ENCODE results near the gene C2CD4A. TPM values are rescaled to one million over a fixed set of nuclear protein-coding genes. Genes with fewer than 3 reads are reported as not detected.
"Not testable (repeated sequence)": the region's sequence is repeated elsewhere in the genome, so short reads cannot be mapped to it uniquely, and the experiment has no call there.

Gene C2CD4A
- total RNA-seq, 1 donor from 2014 or later, result 0.18 TPM

DNA sequence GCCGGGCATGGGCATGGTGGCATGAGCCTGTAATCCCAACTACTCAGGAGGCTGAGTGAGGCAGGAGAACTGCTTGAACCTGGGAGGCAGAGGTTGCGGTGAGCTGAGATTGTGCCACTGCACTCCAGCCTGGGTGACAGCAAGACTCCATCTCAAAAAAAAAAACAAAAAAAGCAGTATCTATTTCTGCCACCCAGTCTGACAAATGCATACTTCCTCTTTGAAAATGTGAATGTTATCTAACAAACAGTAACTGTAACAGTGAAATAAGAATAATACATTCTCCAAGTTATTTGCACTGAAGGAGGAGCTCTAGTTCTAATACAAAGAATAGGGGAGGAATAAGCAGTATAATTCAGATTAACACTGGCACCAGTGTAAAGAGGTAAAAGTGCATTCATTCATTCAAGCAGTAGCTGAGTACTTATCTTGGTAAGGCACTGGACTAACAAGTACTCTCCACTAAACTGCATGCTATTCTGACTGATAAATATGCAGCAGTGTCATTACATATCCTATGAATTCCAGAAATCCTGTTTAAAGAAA is 19.4 kb upstream of the C2CD4A start:
- H3K4me3 Mint-ChIP-seq (ENCODE audit: unreplicated experiment), result no peak overlapping the region
- H3K27me3 Mint-ChIP-seq (ENCODE audit: unreplicated experiment), result no peaks in the 10 kb centered on the region
- no peak overlapping the region for H3K27ac Mint-ChIP-seq (ENCODE audit: unreplicated experiment)
- peaks cover 23% of the 10 kb centered on the region for H3K4me1 Mint-ChIP-seq (ENCODE audit: unreplicated experiment)
- TF ChIP-seq, protein P1, sequence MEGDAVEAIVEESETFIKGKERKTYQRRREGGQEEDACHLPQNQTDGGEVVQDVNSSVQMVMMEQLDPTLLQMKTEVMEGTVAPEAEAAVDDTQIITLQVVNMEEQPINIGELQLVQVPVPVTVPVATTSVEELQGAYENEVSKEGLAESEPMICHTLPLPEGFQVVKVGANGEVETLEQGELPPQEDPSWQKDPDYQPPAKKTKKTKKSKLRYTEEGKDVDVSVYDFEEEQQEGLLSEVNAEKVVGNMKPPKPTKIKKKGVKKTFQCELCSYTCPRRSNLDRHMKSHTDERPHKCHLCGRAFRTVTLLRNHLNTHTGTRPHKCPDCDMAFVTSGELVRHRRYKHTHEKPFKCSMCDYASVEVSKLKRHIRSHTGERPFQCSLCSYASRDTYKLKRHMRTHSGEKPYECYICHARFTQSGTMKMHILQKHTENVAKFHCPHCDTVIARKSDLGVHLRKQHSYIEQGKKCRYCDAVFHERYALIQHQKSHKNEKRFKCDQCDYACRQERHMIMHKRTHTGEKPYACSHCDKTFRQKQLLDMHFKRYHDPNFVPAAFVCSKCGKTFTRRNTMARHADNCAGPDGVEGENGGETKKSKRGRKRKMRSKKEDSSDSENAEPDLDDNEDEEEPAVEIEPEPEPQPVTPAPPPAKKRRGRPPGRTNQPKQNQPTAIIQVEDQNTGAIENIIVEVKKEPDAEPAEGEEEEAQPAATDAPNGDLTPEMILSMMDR (IDR thresholded peaks at IDR 0.05; ENCODE audit: unreplicated experiment), result no peak
- H3K9me3 Mint-ChIP-seq (ENCODE audit: unreplicated experiment), result no peaks in the 10 kb centered on the region
- H3K36me3 Mint-ChIP-seq (ENCODE audit: low read depth, unreplicated experiment), result peaks cover 3% of the 10 kb centered on the region
- DNase-seq (ENCODE audit: low spot score), result no peak

DNA sequence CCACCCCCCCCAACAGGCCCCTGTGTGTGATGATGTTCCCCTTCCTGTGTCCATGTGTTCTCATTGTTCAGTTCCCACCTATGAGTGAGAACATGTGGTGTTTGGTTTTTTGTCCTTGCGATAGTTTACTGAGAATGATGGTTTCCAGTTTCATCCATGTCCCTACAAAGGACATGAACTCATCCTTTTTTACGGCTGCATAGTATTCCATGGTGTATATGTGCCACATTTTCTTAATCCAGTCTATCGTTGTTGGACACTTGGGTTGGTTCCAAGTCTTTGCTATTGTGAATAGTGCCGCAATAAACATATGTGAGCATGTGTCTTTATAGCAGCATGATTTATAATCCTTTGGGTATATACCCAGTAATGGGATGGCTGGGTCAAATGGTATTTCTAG is 18.5 kb upstream of the C2CD4A start:
- not testable (repeated sequence) for H3K9me3 Mint-ChIP-seq (ENCODE audit: unreplicated experiment); H3K27ac Mint-ChIP-seq (ENCODE audit: unreplicated experiment); DNase-seq (ENCODE audit: low spot score); H3K4me3 Mint-ChIP-seq (ENCODE audit: unreplicated experiment); H3K27me3 Mint-ChIP-seq (ENCODE audit: unreplicated experiment); H3K36me3 Mint-ChIP-seq (ENCODE audit: low read depth, unreplicated experiment)
- peaks cover 26% of the 10 kb centered on the region for H3K4me1 Mint-ChIP-seq (ENCODE audit: unreplicated experiment)

DNA sequence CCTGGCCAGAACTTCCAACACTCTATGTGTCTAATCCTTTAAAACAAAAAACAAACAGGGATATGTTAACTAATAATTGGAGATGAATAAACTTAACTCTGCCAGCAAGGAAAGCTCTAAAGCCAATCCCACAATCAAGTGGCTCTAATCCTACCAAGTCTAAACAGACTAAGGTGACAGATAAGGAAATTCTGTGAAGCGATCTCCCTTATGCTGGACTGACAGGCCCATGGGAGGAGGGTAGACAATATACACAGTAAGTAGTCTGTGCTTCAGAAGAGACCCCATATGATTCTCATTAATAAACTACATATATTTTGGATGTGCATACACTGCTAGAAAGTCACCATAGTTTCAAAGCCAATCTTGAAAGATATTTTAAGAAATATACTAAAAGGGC is 16.7 kb upstream of the C2CD4A start:
- DNase-seq (ENCODE audit: low spot score), result no peak
- Mint-ChIP-seq H3K27me3 (ENCODE audit: unreplicated experiment) (peaks cover 3% of the 10 kb centered on the region), H3K9me3 (ENCODE audit: unreplicated experiment) (no peaks in the 10 kb centered on the region), H3K36me3 (ENCODE audit: low read depth, unreplicated experiment) (peaks cover 3% of the 10 kb centered on the region), H3K4me1 (ENCODE audit: unreplicated experiment) (peaks cover 42% of the 10 kb centered on the region), H3K27ac (ENCODE audit: unreplicated experiment) (peak overlapping the region; percentile 15), H3K4me3 (ENCODE audit: unreplicated experiment) (peak overlapping the region; percentile 17)
- TF ChIP-seq, protein P1 (IDR thresholded peaks at IDR 0.05; ENCODE audit: unreplicated experiment), result no peak

DNA sequence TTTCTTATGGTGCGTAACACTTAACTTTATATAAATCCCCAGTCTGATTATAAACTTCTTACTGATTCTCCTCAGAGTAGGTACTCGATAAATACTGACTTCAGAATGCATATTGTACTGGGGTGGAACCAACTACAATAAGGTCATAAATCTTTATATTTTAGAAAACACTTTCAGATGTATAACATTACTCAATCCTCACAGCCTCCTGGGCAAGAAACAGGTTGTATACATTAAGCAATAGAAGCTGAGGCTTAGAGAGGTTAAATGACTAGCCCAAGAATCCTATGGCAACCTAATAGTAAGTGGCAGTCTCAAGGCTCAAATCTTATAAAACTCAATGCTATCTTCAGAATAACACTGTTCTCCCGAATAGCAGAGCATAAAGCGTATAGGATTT is 15.6 kb upstream of the C2CD4A start:
- no peak overlapping the region for H3K27ac Mint-ChIP-seq (ENCODE audit: unreplicated experiment)
- TF ChIP-seq, protein P1 (IDR thresholded peaks at IDR 0.05; ENCODE audit: unreplicated experiment), result no peak

DNA sequence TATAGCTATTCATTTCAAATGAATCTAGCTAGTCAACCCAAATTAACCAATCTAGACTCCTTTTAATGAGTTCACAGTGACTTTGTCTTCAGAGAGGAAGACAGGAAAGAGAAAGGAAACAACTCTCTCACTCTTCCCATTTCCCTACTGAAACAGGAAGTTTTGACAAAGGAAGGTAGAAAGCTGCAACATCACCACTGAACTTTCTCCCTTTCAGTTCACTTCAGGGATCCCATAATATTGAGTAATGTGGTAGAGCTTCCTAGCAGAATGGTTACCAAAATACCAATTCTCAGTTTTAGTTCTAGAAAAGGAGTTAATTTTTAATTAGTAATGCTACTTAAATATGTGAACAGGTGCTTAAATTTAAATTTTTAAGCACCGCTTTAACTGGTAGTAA is 14.1 kb upstream of the C2CD4A start:
- Mint-ChIP-seq H3K27me3 (ENCODE audit: unreplicated experiment) (peaks cover 3% of the 10 kb centered on the region), H3K4me1 (ENCODE audit: unreplicated experiment) (peaks cover 41% of the 10 kb centered on the region), H3K4me3 (ENCODE audit: unreplicated experiment) (no peak overlapping the region), H3K9me3 (ENCODE audit: unreplicated experiment) (no peaks in the 10 kb centered on the region), H3K36me3 (ENCODE audit: low read depth, unreplicated experiment) (peaks cover 9% of the 10 kb centered on the region), H3K27ac (ENCODE audit: unreplicated experiment) (no peak overlapping the region)
- TF ChIP-seq, protein P1 (IDR thresholded peaks at IDR 0.05; ENCODE audit: unreplicated experiment), result no peak
- no peak for DNase-seq (ENCODE audit: low spot score)

More for the DNA sequence above, 15.6 kb upstream of the C2CD4A start:
- DNase-seq (ENCODE audit: low spot score), result no peak
- Mint-ChIP-seq H3K27me3 (ENCODE audit: unreplicated experiment) (peaks cover 3% of the 10 kb centered on the region), H3K36me3 (ENCODE audit: low read depth, unreplicated experiment) (peaks cover 3% of the 10 kb centered on the region), H3K4me3 (ENCODE audit: unreplicated experiment) (no peak overlapping the region), H3K9me3 (ENCODE audit: unreplicated experiment) (no peaks in the 10 kb centered on the region), H3K4me1 (ENCODE audit: unreplicated experiment) (peaks cover 38% of the 10 kb centered on the region)

Measured in endothelial cell (in vitro differentiated cells).